ENCODE measurements around the gene AKT2.

Gene AKT2

GRCh38 chr19:40205760-40206159 is 79.4 kb downstream of the AKT2 start:
- Histone ChIP-seq H3K27ac (ENCODE audit: low read length) (no peak overlapping the region), H3K4me2 (ENCODE audit: low read depth, low read length) (no peak overlapping the region), H3K27me3 (replicated peaks; ENCODE audit: insufficient read depth, low read length) (no peaks in the 10 kb centered on the region), H3F3A (ENCODE audit: insufficient read depth, low read length) (no peaks in the 10 kb centered on the region), H2AFZ (ENCODE audit: low read length) (no peak overlapping the region), H4K20me1 (ENCODE audit: insufficient read depth, low read length) (no peaks in the 10 kb centered on the region), H3K79me2 (ENCODE audit: low read length) (no peaks in the 10 kb centered on the region), H3K9me2 (replicated peaks; ENCODE audit: insufficient read depth, low read length) (no peaks in the 10 kb centered on the region), H3K9ac (ENCODE audit: low read length) (no peak overlapping the region), H3K36me3 (replicated peaks; ENCODE audit: insufficient read depth, low read length) (no peaks in the 10 kb centered on the region), H3K4me1 (ENCODE audit: low read length) (no peaks in the 10 kb centered on the region), H3K4me3 (ENCODE audit: low read length) (no peak overlapping the region), H3K9me3 (replicated peaks; ENCODE audit: insufficient read depth, low read length) (no peaks in the 10 kb centered on the region)
- TF ChIP-seq EZH2phosphoT487 (IDR thresholded peaks at IDR 0.05; ENCODE audit: low read length) (no peak), CTCF (IDR thresholded peaks at IDR 0.05; ENCODE audit: low read length) (no peak)
- DNase-seq, result no peak

- no peak for DNase-seq
- Histone ChIP-seq H3K9me2 (replicated peaks; ENCODE audit: insufficient read depth, low read length) (no peaks in the 10 kb centered on the region), H4K20me1 (ENCODE audit: insufficient read depth, low read length) (no peaks in the 10 kb centered on the region), H2AFZ (ENCODE audit: low read length) (no peak overlapping the region), H3K27me3 (replicated peaks; ENCODE audit: insufficient read depth, low read length) (no peaks in the 10 kb centered on the region), H3K4me2 (ENCODE audit: low read depth, low read length) (no peak overlapping the region), H3K4me1 (ENCODE audit: low read length) (no peaks in the 10 kb centered on the region), H3F3A (ENCODE audit: insufficient read depth, low read length) (no peaks in the 10 kb centered on the region), H3K36me3 (replicated peaks; ENCODE audit: insufficient read depth, low read length) (no peaks in the 10 kb centered on the region), H3K4me3 (ENCODE audit: low read length) (no peak overlapping the region), H3K9ac (ENCODE audit: low read length) (no peak overlapping the region), H3K9me3 (replicated peaks; ENCODE audit: insufficient read depth, low read length) (no peaks in the 10 kb centered on the region), H3K27ac (ENCODE audit: low read length) (no peak overlapping the region), H3K79me2 (ENCODE audit: low read length) (no peaks in the 10 kb centered on the region)
- TF ChIP-seq EZH2 (optimal IDR thresholded peaks at IDR 0.05; ENCODE audit: low read depth, low read length) (no peak), EZH2phosphoT487 (IDR thresholded peaks at IDR 0.05; ENCODE audit: low read length) (no peak), CTCF (IDR thresholded peaks at IDR 0.05; ENCODE audit: low read length) (no peak)
These were observed 80.8 kb downstream of the AKT2 start for GRCh38 chr19:40204381-40204780.

- H3K9ac ChIP-seq (ENCODE audit: low read length), result no peak overlapping the region
- H3K9me3 ChIP-seq (replicated peaks; ENCODE audit: insufficient read depth, low read length), result no peaks in the 10 kb centered on the region
- TF ChIP-seq CTCF (IDR thresholded peaks at IDR 0.05; ENCODE audit: low read length) (no peak), EZH2phosphoT487 (IDR thresholded peaks at IDR 0.05; ENCODE audit: low read length) (no peak), EZH2 (optimal IDR thresholded peaks at IDR 0.05; ENCODE audit: low read depth, low read length) (no peak)
- no peaks in the 10 kb centered on the region for H3K9me2 ChIP-seq (replicated peaks; ENCODE audit: insufficient read depth, low read length)
- H4K20me1 ChIP-seq (ENCODE audit: insufficient read depth, low read length), result no peaks in the 10 kb centered on the region
- H3K4me1 ChIP-seq (ENCODE audit: low read length), result no peaks in the 10 kb centered on the region
- no peak overlapping the region for H3K27ac ChIP-seq (ENCODE audit: low read length)
- H3K36me3 ChIP-seq (replicated peaks; ENCODE audit: insufficient read depth, low read length), result no peaks in the 10 kb centered on the region
- H3K4me3 ChIP-seq (ENCODE audit: low read length), result no peak overlapping the region
- no peaks in the 10 kb centered on the region for H3K27me3 ChIP-seq (replicated peaks; ENCODE audit: insufficient read depth, low read length)
- H3F3A ChIP-seq (ENCODE audit: insufficient read depth, low read length), result no peaks in the 10 kb centered on the region
- H3K4me2 ChIP-seq (ENCODE audit: low read depth, low read length), result no peak overlapping the region
- no peak for DNase-seq
- H3K79me2 ChIP-seq (ENCODE audit: low read length), result no peaks in the 10 kb centered on the region
- no peak overlapping the region for H2AFZ ChIP-seq (ENCODE audit: low read length)
These were observed 84.6 kb downstream of the AKT2 start for GRCh38 chr19:40200341-40201099.

Data from MM.1S (cell line).